Body of pancreas (tissue), 4 donors: ENCODE data around the gene EPSTI1. TPM values are rescaled to one million over a fixed set of nuclear protein-coding genes. Genes with fewer than 3 reads are reported as not detected.

Experiments
- ATAC-seq: fragments of 150-250 bp; one replicate; pipeline ENCODE4 v1.9.1; 2016
- DNase-seq, 4 donors: peaks; one replicate each; pipeline ENCODE4 v3.0.0-alpha.2; 2019
- H3K27ac ChIP-seq, 4 donors: fragments of 200-600 bp; sonication (generic); 1 replicate in 3 of 4; 2 replicates in 1 of 4; pipeline versions ENCODE4 v1.5.1 to v1.6.1; 2016 to 2019; ENCODE audit warnings: mild to moderate bottlenecking in 1 of 4, mixed read lengths in 1 of 4, moderate library complexity in 1 of 4
- H3K27me3 ChIP-seq, 2 donors: fragments of 200-600 bp; sonication (generic); one replicate each; pipeline ENCODE4 v1.6.0; 2016; ENCODE audit warnings: mild to moderate bottlenecking in 1 of 2
- H3K36me3 ChIP-seq, 2 donors: fragments of 200-600 bp; sonication (generic); replicated peaks in 1 of 2; 2 replicates each; pipeline ENCODE4 v1.5.1; 2016; ENCODE audit warnings: low read depth in 2 of 2; ENCODE audit not compliant: insufficient read depth in 1 of 2
- H3K4me1 ChIP-seq: fragments of 200-600 bp; sonication (generic); one replicate; pipeline ENCODE4 v1.6.0; 2016
- H3K4me3 ChIP-seq, 2 donors: fragments of 200-600 bp; sonication (generic); 1 replicate in 1 of 2; 2 replicates in 1 of 2; pipeline ENCODE4 v1.5.1; 2016 to 2019
- H3K9me3 ChIP-seq, 3 donors: fragments of 200-600 bp; sonication (generic); 1 replicate in 2 of 3; 2 replicates in 1 of 3; pipeline ENCODE4 v1.5.1; 2016
- POLR2A ChIP-seq, 3 donors: fragments of 450-650 bp; IDR thresholded peaks; one replicate each; pipeline ENCODE4 v1.6.1; 2016; ENCODE audit warnings: antibody characterized with exemption in 3 of 3, mild to moderate bottlenecking in 2 of 3
- whole genome bisulfite sequencing, 2 donors: methylation state at CpG; one replicate each; pipeline ENCODE4 v1.1.5; 2017; 5-methylcytosine and 5-hydroxymethylcytosine counted together
- intact Hi-C: fragments of 100-400 bp; cut with DNase I; formaldehyde crosslinking; loops from one replicate; pipeline ENCODE4 v1.15.1; 2023
- total RNA-seq, 2 donors: library from RNA; depleted of rRNA; stranded (reverse); fragments of >200 nt; gene quantifications; one replicate each; pipeline ENCODE4 v1.1.0, GENCODE V29; 2016
- TF ChIP-seq, protein P1 (sequence below), 7 experiments: fragments of 450-650 bp in 4 of 7; fragments of 200-600 bp in 3 of 7; sonication (generic) in 3 of 7; IDR thresholded peaks; one replicate each; pipeline ENCODE4 v1.5.1; 2016 to 2019; ENCODE audit warnings: antibody characterized with exemption in 7 of 7

Gene EPSTI1
- total RNA-seq, 2 donors from 2014 or later, result 1.6 to 6.6 TPM

DNA sequence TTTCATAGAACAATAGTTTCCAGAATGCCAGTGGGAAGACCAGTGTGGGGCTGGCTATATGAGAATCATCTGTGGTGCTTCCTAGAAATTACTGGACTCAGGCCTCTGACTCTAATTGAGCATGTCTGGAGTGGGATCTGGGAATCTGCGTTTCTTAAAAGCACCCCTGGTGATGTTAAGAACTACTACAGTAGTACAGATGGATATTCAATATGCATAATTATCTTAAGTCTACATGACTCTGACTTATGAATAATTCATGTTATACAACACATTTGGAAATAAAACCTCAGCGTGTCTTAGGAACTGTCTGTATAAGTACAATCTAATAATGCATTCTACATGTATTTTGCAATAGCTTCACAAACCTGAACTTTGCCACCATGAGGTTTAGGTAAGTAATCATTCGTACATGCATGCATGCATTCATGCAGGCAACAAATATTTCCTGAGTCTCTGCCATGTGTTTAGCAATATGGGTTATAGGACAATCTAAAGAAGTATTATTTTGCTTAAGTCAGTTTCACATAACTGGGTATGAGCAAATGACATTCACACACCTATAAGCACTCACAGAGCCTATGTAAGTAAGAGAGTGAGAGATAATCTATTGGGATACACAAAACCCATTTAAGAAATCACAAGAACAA is 62.0 kb downstream of the EPSTI1 start:
- ATAC-seq (no peak), DNase-seq (no peak)
- no peak overlapping the region for H3K4me3 ChIP-seq
- H3K27ac ChIP-seq, result no peak overlapping the region
- intact Hi-C loops, result no loop called here
- H3K4me1 ChIP-seq, result no peaks in the 10 kb centered on the region
- no peaks in the 10 kb centered on the region for H3K36me3 ChIP-seq
- 75 to 80% methylated on average over 3 of the region's 3 CpGs for WGBS, 2 donors
- H3K9me3 ChIP-seq, result no peaks in the 10 kb centered on the region
- TF ChIP-seq, protein P1, sequence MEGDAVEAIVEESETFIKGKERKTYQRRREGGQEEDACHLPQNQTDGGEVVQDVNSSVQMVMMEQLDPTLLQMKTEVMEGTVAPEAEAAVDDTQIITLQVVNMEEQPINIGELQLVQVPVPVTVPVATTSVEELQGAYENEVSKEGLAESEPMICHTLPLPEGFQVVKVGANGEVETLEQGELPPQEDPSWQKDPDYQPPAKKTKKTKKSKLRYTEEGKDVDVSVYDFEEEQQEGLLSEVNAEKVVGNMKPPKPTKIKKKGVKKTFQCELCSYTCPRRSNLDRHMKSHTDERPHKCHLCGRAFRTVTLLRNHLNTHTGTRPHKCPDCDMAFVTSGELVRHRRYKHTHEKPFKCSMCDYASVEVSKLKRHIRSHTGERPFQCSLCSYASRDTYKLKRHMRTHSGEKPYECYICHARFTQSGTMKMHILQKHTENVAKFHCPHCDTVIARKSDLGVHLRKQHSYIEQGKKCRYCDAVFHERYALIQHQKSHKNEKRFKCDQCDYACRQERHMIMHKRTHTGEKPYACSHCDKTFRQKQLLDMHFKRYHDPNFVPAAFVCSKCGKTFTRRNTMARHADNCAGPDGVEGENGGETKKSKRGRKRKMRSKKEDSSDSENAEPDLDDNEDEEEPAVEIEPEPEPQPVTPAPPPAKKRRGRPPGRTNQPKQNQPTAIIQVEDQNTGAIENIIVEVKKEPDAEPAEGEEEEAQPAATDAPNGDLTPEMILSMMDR (IDR thresholded peaks at IDR 0.05), result no peak
- no peak for TF ChIP-seq POLR2A (IDR thresholded peaks at IDR 0.05)
- H3K27me3 ChIP-seq, result no peaks in the 10 kb centered on the region

DNA sequence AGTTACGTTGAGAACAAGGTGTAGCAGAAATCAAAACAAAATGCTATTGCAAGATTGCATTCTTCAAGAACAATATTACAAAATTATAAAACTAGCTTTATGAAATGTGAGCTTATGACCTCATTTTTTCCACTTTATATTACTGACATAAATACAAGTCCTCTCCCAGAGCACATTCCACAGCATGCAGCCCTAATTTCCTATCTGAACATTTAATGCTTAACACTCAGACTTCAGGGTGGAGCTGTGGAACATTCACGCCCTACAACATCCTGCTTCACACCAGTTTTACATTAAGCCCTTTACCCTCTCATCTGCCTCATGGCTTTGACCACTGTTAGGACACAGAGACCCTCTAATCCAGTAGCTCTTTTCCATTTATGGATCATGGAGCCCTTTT is 65.5 kb downstream of the EPSTI1 start:
- 79 to 86% methylated on average over 2 of the region's 2 CpGs for WGBS, 2 donors
- TF ChIP-seq, protein P1 (IDR thresholded peaks at IDR 0.05), result no peak
- TF ChIP-seq POLR2A (IDR thresholded peaks at IDR 0.05), result no peak
- no peak overlapping the region for H3K27ac ChIP-seq
- DNase-seq (no peak), ATAC-seq (no peak)
- no peaks in the 10 kb centered on the region for H3K36me3 ChIP-seq
- H3K9me3 ChIP-seq, result no peaks in the 10 kb centered on the region
- no peaks in the 10 kb centered on the region for H3K27me3 ChIP-seq
- H3K4me3 ChIP-seq, result no peak overlapping the region
- no peaks in the 10 kb centered on the region for H3K4me1 ChIP-seq
- intact Hi-C loops, result no loop called here

DNA sequence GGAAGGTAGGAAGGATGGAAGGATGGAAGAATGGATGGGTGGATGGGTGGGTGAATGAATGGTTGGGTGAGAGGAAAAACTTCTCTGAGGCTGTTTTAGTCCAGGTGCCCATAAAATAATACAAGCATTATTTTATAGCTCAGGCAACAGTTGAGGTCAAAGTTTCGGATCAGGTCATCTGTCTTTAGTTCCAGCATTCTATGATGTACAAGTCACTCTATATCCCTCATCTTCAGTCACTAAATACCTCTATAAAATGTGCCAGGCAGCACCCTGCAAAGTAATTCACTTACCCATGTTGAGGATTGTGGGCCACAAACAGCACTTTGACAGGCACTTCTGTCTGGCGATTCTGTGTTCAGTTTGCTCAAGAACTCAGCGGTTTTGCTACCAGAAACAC is 66.0 kb downstream of the EPSTI1 start:
- Histone ChIP-seq H3K9me3 (no peaks in the 10 kb centered on the region), H3K36me3 (no peaks in the 10 kb centered on the region), H3K4me3 (no peak overlapping the region), H3K4me1 (no peaks in the 10 kb centered on the region), H3K27ac (no peak overlapping the region), H3K27me3 (no peaks in the 10 kb centered on the region)
- WGBS, 2 donors, result 81 to 86% methylated on average over 3 of the region's 3 CpGs
- DNase-seq (no peak), ATAC-seq (no peak)
- intact Hi-C loops, result no loop called here
- TF ChIP-seq POLR2A (IDR thresholded peaks at IDR 0.05), result no peak
- TF ChIP-seq, protein P1 (IDR thresholded peaks at IDR 0.05), result no peak

DNA sequence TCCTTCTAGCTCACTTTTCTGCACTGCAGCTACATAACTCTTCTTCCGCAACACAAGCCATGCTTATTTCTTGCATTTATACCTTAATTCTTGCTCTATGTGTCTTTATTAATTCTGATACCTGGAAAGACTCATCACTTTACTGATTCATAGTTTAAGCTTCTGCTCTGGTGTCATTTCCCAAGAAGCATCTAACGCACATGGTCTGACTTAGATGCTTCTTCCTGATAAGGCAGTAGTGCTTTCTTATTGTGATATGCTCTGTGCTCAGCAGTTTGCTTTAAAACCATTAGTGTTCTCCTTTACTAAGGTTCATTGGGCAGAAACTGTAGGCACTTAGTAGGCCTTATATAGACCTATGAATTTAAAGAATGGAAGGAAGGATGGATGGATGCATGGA is 66.4 kb downstream of the EPSTI1 start:
- Histone ChIP-seq H3K4me1 (no peaks in the 10 kb centered on the region), H3K27me3 (no peaks in the 10 kb centered on the region), H3K4me3 (no peak overlapping the region), H3K36me3 (no peaks in the 10 kb centered on the region), H3K9me3 (no peaks in the 10 kb centered on the region), H3K27ac (no peak overlapping the region)
- intact Hi-C loops, result no loop called here
- 93 to 100% methylated on average over 2 of the region's 2 CpGs for WGBS, 2 donors
- no peak for DNase-seq
- ATAC-seq, result no peak
- TF ChIP-seq, protein P1 (IDR thresholded peaks at IDR 0.05), result no peak
- no peak for TF ChIP-seq POLR2A (IDR thresholded peaks at IDR 0.05)

DNA sequence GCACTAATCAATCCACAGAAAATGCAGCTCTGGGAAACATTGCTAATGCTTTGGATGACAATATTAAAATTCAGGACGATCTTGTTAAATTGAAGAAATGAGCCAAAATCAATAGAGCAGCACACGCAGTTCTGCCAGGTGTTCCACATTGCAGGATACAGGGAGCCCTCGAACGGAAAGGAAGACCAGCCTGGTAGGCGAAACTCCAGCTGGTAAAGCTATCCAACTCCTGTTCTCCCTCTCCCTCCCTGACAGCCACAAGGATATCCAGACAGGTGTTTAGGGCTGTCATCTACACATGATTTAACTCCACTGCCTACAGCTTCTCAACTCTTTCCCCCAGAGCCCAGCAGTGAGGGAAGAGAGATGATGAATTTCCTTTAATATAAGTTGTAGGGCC is 67.7 kb downstream of the EPSTI1 start:
- Histone ChIP-seq H3K36me3 (no peaks in the 10 kb centered on the region), H3K27ac (no peak overlapping the region), H3K9me3 (peaks cover 0 to 1% (median 0%) of the 10 kb centered on the region in 3 donors), H3K27me3 (no peaks in the 10 kb centered on the region), H3K4me1 (no peaks in the 10 kb centered on the region), H3K4me3 (no peak overlapping the region)
- DNase-seq, result no peak
- intact Hi-C loops, result no loop called here
- no peak for ATAC-seq
- TF ChIP-seq, protein P1 (IDR thresholded peaks at IDR 0.05), result no peak
- TF ChIP-seq POLR2A (IDR thresholded peaks at IDR 0.05), result no peak
- 60 to 61% methylated on average over 5 of the region's 5 CpGs for WGBS, 2 donors
